Bronchial epithelial cell (primary cell): ENCODE measurements around the gene DYNC1LI2. TPM values are rescaled to one million over a fixed set of nuclear protein-coding genes. Genes with fewer than 3 reads are reported as not detected.

Source experiments
- DNase-seq: peaks from one replicate; pipeline ENCODE4 v3.0.0-alpha.2; 2010; ENCODE audit warnings: low read depth
- FAIRE-seq: peaks from 2 replicates; lab custom pipeline; 2011; peaks lifted over from hg19 to GRCh38; lab: Jason Lieb, UNC
- H3K27me3 ChIP-seq: 2 replicates; pipeline ENCODE4 v1.5.1; 2011; ENCODE audit warnings: low read length; ENCODE audit not compliant: control insufficient read depth, insufficient read depth
- H3K36me3 ChIP-seq: 2 replicates; pipeline ENCODE4 v1.5.1; 2011; ENCODE audit warnings: low read length; ENCODE audit not compliant: control insufficient read depth, insufficient read depth
- H3K4me3 ChIP-seq: 2 replicates; pipeline ENCODE4 v1.5.1; 2011; ENCODE audit warnings: mild to moderate bottlenecking, low read depth, low read length, control low read depth
- total RNA-seq: library from RNA; depleted of rRNA; stranded (reverse); fragments of >200 nt; gene quantifications from 2 replicates; pipeline ENCODE4 v1.2.1, GENCODE V29; 2014
- TF ChIP-seq, protein P1 (sequence below): IDR thresholded peaks from 2 replicates; pipeline ENCODE4 v1.5.1; 2011; ENCODE audit warnings: mild to moderate bottlenecking, moderate library complexity, low read length, control low read depth, inconsistent platforms; ENCODE audit not compliant: insufficient read depth, severe bottlenecking

The DYNC1LI2 gene
- total RNA-seq, 1 donor from 2014 or later = 138 TPM

DNA sequence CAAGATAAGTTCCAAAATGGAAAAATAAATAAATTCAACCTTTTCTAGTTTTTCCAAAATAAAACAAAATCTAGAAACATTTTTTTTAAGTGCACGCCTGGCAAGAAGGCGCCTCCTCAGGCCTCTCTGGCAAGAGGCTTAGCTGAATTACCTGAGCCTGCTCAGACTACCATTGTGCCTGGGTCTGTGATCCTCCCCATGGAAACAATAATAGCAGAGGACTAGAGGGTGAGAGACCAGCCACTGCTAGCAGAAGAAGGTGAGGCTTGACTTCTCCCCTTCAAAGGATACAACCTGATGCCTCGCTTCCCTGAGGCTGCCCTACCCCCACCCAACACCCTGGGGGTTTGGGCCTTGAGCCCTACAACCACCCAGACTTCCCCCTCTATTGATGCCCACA, 35.1 kb upstream of the DYNC1LI2 start:
- H3K36me3 ChIP-seq = no peaks in the 10 kb centered on the region
- DNase-seq (no peak), FAIRE-seq (no peak)
- TF ChIP-seq, protein P1, sequence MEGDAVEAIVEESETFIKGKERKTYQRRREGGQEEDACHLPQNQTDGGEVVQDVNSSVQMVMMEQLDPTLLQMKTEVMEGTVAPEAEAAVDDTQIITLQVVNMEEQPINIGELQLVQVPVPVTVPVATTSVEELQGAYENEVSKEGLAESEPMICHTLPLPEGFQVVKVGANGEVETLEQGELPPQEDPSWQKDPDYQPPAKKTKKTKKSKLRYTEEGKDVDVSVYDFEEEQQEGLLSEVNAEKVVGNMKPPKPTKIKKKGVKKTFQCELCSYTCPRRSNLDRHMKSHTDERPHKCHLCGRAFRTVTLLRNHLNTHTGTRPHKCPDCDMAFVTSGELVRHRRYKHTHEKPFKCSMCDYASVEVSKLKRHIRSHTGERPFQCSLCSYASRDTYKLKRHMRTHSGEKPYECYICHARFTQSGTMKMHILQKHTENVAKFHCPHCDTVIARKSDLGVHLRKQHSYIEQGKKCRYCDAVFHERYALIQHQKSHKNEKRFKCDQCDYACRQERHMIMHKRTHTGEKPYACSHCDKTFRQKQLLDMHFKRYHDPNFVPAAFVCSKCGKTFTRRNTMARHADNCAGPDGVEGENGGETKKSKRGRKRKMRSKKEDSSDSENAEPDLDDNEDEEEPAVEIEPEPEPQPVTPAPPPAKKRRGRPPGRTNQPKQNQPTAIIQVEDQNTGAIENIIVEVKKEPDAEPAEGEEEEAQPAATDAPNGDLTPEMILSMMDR = no peak
- no peaks in the 10 kb centered on the region for H3K27me3 ChIP-seq
- no peak overlapping the region for H3K4me3 ChIP-seq

DNA sequence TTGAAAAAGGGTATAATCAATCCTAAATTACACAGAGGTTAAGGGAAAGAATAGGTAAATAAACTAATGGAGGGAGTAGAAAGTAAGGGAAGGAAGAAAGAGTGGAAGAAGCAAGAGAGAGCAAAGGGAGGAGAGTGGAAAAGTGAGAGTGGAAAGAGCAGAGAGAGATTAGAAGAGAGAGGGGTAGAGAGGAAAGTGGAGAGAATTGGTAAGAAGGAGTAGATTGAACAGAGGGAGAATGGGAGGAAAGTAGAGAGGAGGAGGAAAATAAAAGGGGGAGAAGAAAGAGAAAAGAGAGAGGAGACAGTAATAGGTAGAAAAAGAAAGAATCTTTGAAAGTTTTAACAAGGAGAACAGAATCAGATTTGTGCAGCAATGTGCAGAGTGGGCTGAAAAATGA, 25.0 kb upstream of the DYNC1LI2 start:
- H3K36me3 ChIP-seq = no peaks in the 10 kb centered on the region
- no peak for DNase-seq
- FAIRE-seq = no peak
- H3K27me3 ChIP-seq = no peaks in the 10 kb centered on the region
- TF ChIP-seq, protein P1 = no peak
- H3K4me3 ChIP-seq = no peak overlapping the region

DNA sequence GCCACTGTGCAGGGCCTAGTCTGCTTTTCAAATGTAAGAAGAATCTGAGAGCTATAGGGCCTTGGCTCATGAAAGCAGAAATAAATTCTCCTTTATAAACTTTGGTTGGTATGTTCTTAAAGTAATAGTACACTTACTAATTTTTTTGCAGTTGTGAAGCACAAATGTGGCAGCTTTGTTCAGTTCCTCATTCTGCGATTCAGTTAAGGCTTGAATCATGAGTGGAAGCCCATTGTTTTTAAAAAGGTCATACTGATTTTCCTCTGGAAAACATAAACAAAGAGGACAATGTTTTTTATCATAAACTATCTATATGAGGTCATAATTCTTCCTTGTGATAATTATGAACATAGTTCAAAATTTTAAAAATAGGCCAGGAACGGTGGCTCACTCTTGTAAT, 23.6 kb upstream of the DYNC1LI2 start:
- DNase-seq (no peak), FAIRE-seq (no peak)
- H3K4me3 ChIP-seq = no peak overlapping the region
- TF ChIP-seq, protein P1 = no peak
- no peaks in the 10 kb centered on the region for H3K27me3 ChIP-seq
- H3K36me3 ChIP-seq = no peaks in the 10 kb centered on the region

DNA sequence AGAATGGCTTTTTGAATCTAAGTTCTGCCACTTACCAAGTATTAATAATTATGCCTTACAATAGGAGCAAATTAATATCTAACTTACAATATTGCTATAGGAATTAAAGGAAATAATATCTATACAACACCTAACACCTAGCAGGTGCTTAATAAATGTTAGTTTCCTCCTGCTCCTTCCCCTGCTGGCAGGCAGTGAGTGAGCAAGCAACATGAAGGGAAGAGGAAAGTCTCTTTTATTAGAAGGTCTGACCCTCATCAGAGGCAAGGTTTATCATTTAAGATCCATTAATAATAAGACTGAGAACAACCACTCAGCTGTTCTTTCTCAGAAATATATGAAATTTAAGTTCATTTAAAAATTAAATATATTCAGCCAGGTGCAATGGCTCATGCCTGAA, 6.7 kb upstream of the DYNC1LI2 start:
- DNase-seq (no peak), FAIRE-seq (no peak)
- no peaks in the 10 kb centered on the region for H3K27me3 ChIP-seq
- H3K36me3 ChIP-seq = no peaks in the 10 kb centered on the region
- TF ChIP-seq, protein P1 = no peak
- no peak overlapping the region for H3K4me3 ChIP-seq

DNA sequence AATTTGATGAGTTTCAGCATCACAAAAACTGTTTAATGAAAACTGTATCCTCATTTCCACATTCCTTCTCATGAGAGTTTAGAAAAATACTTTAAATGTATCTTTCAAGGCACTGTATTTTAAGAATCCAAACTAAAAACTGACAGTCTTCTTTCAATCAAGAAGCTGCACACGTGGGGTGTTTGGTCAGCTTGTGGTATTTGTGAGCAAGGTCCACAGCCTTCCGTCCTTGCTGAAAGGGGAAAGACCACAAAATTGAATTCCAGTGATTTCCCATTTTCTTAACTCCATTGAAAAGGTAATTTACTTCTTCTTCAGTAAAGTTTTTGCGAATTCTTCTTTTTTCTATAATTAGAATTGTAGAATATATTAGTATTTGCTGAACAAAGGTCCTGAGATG, 3.4 kb upstream of the DYNC1LI2 start:
- FAIRE-seq (no peak), DNase-seq (no peak)
- TF ChIP-seq, protein P1 = no peak
- no peak overlapping the region for H3K4me3 ChIP-seq
- H3K36me3 ChIP-seq = no peaks in the 10 kb centered on the region
- H3K27me3 ChIP-seq = no peaks in the 10 kb centered on the region

DNA sequence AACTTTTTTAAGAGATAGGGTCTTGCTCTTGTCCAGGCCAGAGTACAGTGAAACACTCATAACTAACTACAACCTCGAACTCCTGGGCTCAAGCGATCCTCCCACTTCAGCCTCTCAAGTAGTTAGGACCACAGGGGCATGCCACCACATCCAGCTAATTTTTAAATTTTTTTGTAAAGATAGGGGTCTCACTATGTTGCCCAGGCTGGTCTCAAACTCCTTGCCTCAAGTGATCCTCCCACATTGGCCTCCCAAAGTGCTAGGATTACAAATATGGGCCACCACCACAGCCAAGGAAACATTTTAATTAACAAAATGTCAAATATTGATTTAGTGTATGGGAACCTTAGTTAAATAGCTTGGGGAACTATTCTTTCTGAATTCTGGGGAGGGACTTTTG, 2.8 kb upstream of the DYNC1LI2 start:
- FAIRE-seq = no peak
- no peaks in the 10 kb centered on the region for H3K27me3 ChIP-seq
- peaks cover 2% of the 10 kb centered on the region for H3K36me3 ChIP-seq
- DNase-seq = no peak
- H3K4me3 ChIP-seq = no peak overlapping the region
- TF ChIP-seq, protein P1 = no peak
